ENCODE data around the gene CD248. TPM values are rescaled to one million over a fixed set of nuclear protein-coding genes. Genes with fewer than 3 reads are reported as not detected.

The CD248 gene
- total and polyA plus RNA-seq, 2 donors (not counting 1 experiment from before 2014, with no cell fraction given): 0.40 to 0.96 TPM

GRCh38 chr11:66331542-66332370 lies 14.9 kb upstream of the CD248 start:
- no peak overlapping the region for H3K4me3 Mint-ChIP-seq
- Histone ChIP-seq H3K4me1 (ENCODE audit: control insufficient read depth in 2 of 2, insufficient read depth in 2 of 2, low read length in 2 of 2) (peaks cover 25 to 30% of the 10 kb centered on the region in 2 donors), H3K79me2 (ENCODE audit: control insufficient read depth, insufficient read depth, low read length) (no peaks in the 10 kb centered on the region), H3K4me2 (replicated peaks; ENCODE audit: low read depth, low read length, poor library complexity, severe bottlenecking) (no peak overlapping the region), H3K27ac (ENCODE audit: low read length in 2 of 2) (no peak overlapping the region), H3K9me3 (ENCODE audit: control extremely low read depth in 1 of 3, control insufficient read depth in 2 of 3, insufficient read depth in 1 of 3, low read length in 2 of 3) (no peaks in the 10 kb centered on the region), H3K9ac (ENCODE audit: low read length) (no peak overlapping the region), H3K27me3 (replicated peaks in 1 of 4; ENCODE audit: control extremely low read depth in 1 of 4, control insufficient read depth in 3 of 4, insufficient read depth in 4 of 4, low read length in 3 of 4) (peaks cover 0 to 9% (median 3%) of the 10 kb centered on the region in 4 experiments), H4K20me1 (ENCODE audit: control insufficient read depth, insufficient read depth, low read length, poor library complexity, severe bottlenecking) (no peaks in the 10 kb centered on the region), H3K4me3 (ENCODE audit: control extremely low read depth in 1 of 5, extremely low read depth in 1 of 5, insufficient read depth in 1 of 5, low read depth in 2 of 5, low read length in 4 of 5) (no peak overlapping the region), H2AFZ (ENCODE audit: insufficient read depth, low read depth, low read length, poor library complexity, severe bottlenecking) (no peak overlapping the region), H3K36me3 (replicated peaks in 1 of 2; ENCODE audit: control extremely low read depth in 1 of 2, control insufficient read depth in 1 of 2, extremely low read depth in 1 of 2, insufficient read depth in 2 of 2, low read length in 1 of 2) (peaks cover 0 to under 1% of the 10 kb centered on the region in 2 experiments)
- TF ChIP-seq EZH2 (IDR thresholded peaks at IDR 0.05; ENCODE audit: borderline replicate concordance, insufficient read depth, low read depth, low read length, poor library complexity, severe bottlenecking): no peak
- TF ChIP-seq CTCF (IDR thresholded peaks at IDR 0.05): no peak
- ChIA-PET POLR2A (interaction anchor here (2.5 kb wide), 1 partner anchor 20 kb away, joined by 10 read pairs; no protein-coding TSS in a partner anchor), CTCF (interaction anchor here (0.8 to 4.6 kb wide), 5 partner anchors 10 to 58 kb away, joined by 3 to 101 read pairs (median 5); partner anchors contain the start of gene BRMS1)
- DNase-seq (peak; percentile 10), ATAC-seq (ENCODE audit: low read depth) (no peak)
- H3K9me3 Mint-ChIP-seq (ENCODE audit: insufficient read depth): no peaks in the 10 kb centered on the region
- no peak overlapping the region for H3K27ac Mint-ChIP-seq
- intact Hi-C loops (cut with micrococcal nuclease): no loop called here
- no peaks in the 10 kb centered on the region for H3K27me3 Mint-ChIP-seq
- H3K4me1 Mint-ChIP-seq: peaks cover 28% of the 10 kb centered on the region
- WGBS (ENCODE audit: insufficient coverage): 93% methylated on average over 11 of the region's 12 CpGs

GRCh38 chr11:66330931-66331330 lies 14.1 kb upstream of the CD248 start:
- no peaks in the 10 kb centered on the region for H3K79me2 ChIP-seq (ENCODE audit: control insufficient read depth, insufficient read depth, low read length)
- ChIA-PET POLR2A (interaction anchor here (2.5 kb wide), 1 partner anchor 19 kb away, joined by 10 read pairs; no protein-coding TSS in a partner anchor), CTCF (interaction anchor here (0.8 to 4.6 kb wide), 5 partner anchors 9 to 58 kb away, joined by 3 to 101 read pairs (median 5); partner anchors contain the start of gene BRMS1)
- Mint-ChIP-seq H3K9me3 (ENCODE audit: insufficient read depth) (no peaks in the 10 kb centered on the region), H3K4me3 (no peak overlapping the region), H3K4me1 (peaks cover 21% of the 10 kb centered on the region), H3K27me3 (no peaks in the 10 kb centered on the region), H3K27ac (no peak overlapping the region)
- ATAC-seq (ENCODE audit: low read depth) (no peak), DNase-seq (no peak)
- no peaks in the 10 kb centered on the region for H4K20me1 ChIP-seq (ENCODE audit: control insufficient read depth, insufficient read depth, low read length, poor library complexity, severe bottlenecking)
- no peak overlapping the region for H3K4me3 ChIP-seq (ENCODE audit: control extremely low read depth in 1 of 5, extremely low read depth in 1 of 5, insufficient read depth in 1 of 5, low read depth in 2 of 5, low read length in 4 of 5)
- H3K9ac ChIP-seq (ENCODE audit: low read length): no peak overlapping the region
- no peak overlapping the region for H3K27ac ChIP-seq (ENCODE audit: low read length in 2 of 2)
- no peaks in the 10 kb centered on the region for H3K36me3 ChIP-seq (replicated peaks in 1 of 2; ENCODE audit: control extremely low read depth in 1 of 2, control insufficient read depth in 1 of 2, extremely low read depth in 1 of 2, insufficient read depth in 2 of 2, low read length in 1 of 2)
- H3K27me3 ChIP-seq (replicated peaks in 1 of 4; ENCODE audit: control extremely low read depth in 1 of 4, control insufficient read depth in 3 of 4, insufficient read depth in 4 of 4, low read length in 3 of 4): peaks cover 0 to under 1% (median 0%) of the 10 kb centered on the region in 4 experiments
- peaks cover 20 to 29% of the 10 kb centered on the region in 2 donors for H3K4me1 ChIP-seq (ENCODE audit: control insufficient read depth in 2 of 2, insufficient read depth in 2 of 2, low read length in 2 of 2)
- TF ChIP-seq EZH2 (IDR thresholded peaks at IDR 0.05; ENCODE audit: borderline replicate concordance, insufficient read depth, low read depth, low read length, poor library complexity, severe bottlenecking) (no peak), CTCF (IDR thresholded peaks at IDR 0.05) (no peak)
- no peak overlapping the region for H2AFZ ChIP-seq (ENCODE audit: insufficient read depth, low read depth, low read length, poor library complexity, severe bottlenecking)
- no peaks in the 10 kb centered on the region for H3K9me3 ChIP-seq (ENCODE audit: control extremely low read depth in 1 of 3, control insufficient read depth in 2 of 3, insufficient read depth in 1 of 3, low read length in 2 of 3)
- intact Hi-C loops (cut with micrococcal nuclease): no loop called here
- no peak overlapping the region for H3K4me2 ChIP-seq (replicated peaks; ENCODE audit: low read depth, low read length, poor library complexity, severe bottlenecking)
- 88% methylated on average over 10 of the region's 10 CpGs for WGBS (ENCODE audit: insufficient coverage)
